OCI-LY7 (cell line): ENCODE measurements around the gene MVB12B.

Experiments
- CTCF ChIP-seq: fragments of 200-600 bp; sonication (generic); conservative IDR thresholded peaks from 2 replicates; pipeline ENCODE4 v1.5.1; 2014; ENCODE audit warnings: mild to moderate bottlenecking, antibody characterized with exemption, low read length, moderate library complexity, mixed read lengths
- EZH2phosphoT487 ChIP-seq: fragments of 200-600 bp; sonication (generic); IDR thresholded peaks from 2 replicates; pipeline ENCODE4 v1.6.1; 2018; ENCODE audit warnings: low read depth, borderline replicate concordance, mild to moderate bottlenecking, mixed run types, antibody characterized with exemption, low read length, moderate library complexity, mixed read lengths

GRCh38 chr9:126490871-126491567, 164.4 kb downstream of the MVB12B start:
- TF ChIP-seq CTCF (peak; percentile 99), EZH2phosphoT487 (no peak)
